BLaER1 (cell line): Measurements from ENCODE around the gene LHPP.

Source experiments
- H3K27ac ChIP-seq: shearing (Covaris generic); formaldehyde crosslinking; 2 replicates; pipeline ENCODE4 v1.8.1; 2022
- H3K27me3 ChIP-seq: shearing (Covaris generic); formaldehyde crosslinking; 2 replicates; pipeline ENCODE4 v1.8.1; 2022
- H3K36me3 ChIP-seq: shearing (Covaris generic); formaldehyde crosslinking; 2 replicates; pipeline ENCODE4 v1.8.1; 2022
- H3K4me1 ChIP-seq: shearing (Covaris generic); formaldehyde crosslinking; 2 replicates; pipeline ENCODE4 v1.8.1; 2022
- H3K4me2 ChIP-seq: shearing (Covaris generic); formaldehyde crosslinking; 2 replicates; pipeline ENCODE4 v1.8.1; 2022
- H3K4me3 ChIP-seq: shearing (Covaris generic); formaldehyde crosslinking; 2 replicates; pipeline ENCODE4 v1.8.1; 2022
- H3K9ac ChIP-seq: shearing (Covaris generic); formaldehyde crosslinking; 2 replicates; pipeline ENCODE4 v1.8.1; 2022
- H3K9me3 ChIP-seq: shearing (Covaris generic); formaldehyde crosslinking; 2 replicates; pipeline ENCODE4 v1.8.1; 2022
- H4K20me1 ChIP-seq: shearing (Covaris generic); formaldehyde crosslinking; 2 replicates; pipeline ENCODE4 v1.8.1; 2022
- Cebpa-rat ChIP-seq: shearing (Covaris generic); IDR thresholded peaks from 2 replicates; pipeline ENCODE4 v1.8.1; 2022

LHPP gene

GRCh38 chr10:124602121-124602561 lies 140.5 kb downstream of the LHPP start:
- H3K27ac ChIP-seq, result peak overlapping the region; percentile 94
- no peak for TF ChIP-seq Cebpa-rat
- no peaks in the 10 kb centered on the region for H3K36me3 ChIP-seq
- H3K27me3 ChIP-seq, result no peaks in the 10 kb centered on the region
- H3K4me2 ChIP-seq, result peak overlapping the region; percentile 92
- H3K9me3 ChIP-seq, result no peaks in the 10 kb centered on the region
- H3K4me3 ChIP-seq, result peak overlapping the region; percentile 54
- peaks cover 100% of the 10 kb centered on the region for H3K4me1 ChIP-seq
- peak overlapping the region; percentile 78 for H3K9ac ChIP-seq
- peaks cover 29% of the 10 kb centered on the region for H4K20me1 ChIP-seq

GRCh38 chr10:124602646-124603365 lies 141.2 kb downstream of the LHPP start:
- peak overlapping the region; percentile 78 for H3K9ac ChIP-seq
- peak overlapping the region; percentile 54; the same call in 1 of the 2 replicates for H3K4me3 ChIP-seq
- H3K4me2 ChIP-seq, result peak overlapping the region; percentile 92
- H4K20me1 ChIP-seq, result peaks cover 33% of the 10 kb centered on the region
- 0 out of 2 replicates have a peak, but pooled peaks cover 4% of the 10 kb centered on the region for H3K27me3 ChIP-seq
- H3K4me1 ChIP-seq, result peaks cover 100% of the 10 kb centered on the region
- no peaks in the 10 kb centered on the region for H3K9me3 ChIP-seq
- peak overlapping the region; percentile 94 for H3K27ac ChIP-seq
- H3K36me3 ChIP-seq, result no peaks in the 10 kb centered on the region
- TF ChIP-seq Cebpa-rat, result no peak

- Histone ChIP-seq H3K4me3 (no peak overlapping the region; the same call in 1 of the 2 replicates), H3K27ac (peak overlapping the region; percentile 94), H3K36me3 (no peaks in the 10 kb centered on the region), H3K4me2 (peak overlapping the region; percentile 92), H4K20me1 (peaks cover 41% of the 10 kb centered on the region), H3K9ac (peak overlapping the region; percentile 78), H3K27me3 (0 out of 2 replicates have a peak, but pooled peaks cover 4% of the 10 kb centered on the region), H3K9me3 (no peaks in the 10 kb centered on the region), H3K4me1 (peaks cover 100% of the 10 kb centered on the region)
- no peak for TF ChIP-seq Cebpa-rat
Observed at GRCh38 chr10:124603376-124604213, 142.0 kb downstream of the LHPP start.

- TF ChIP-seq Cebpa-rat, result no peak
- Histone ChIP-seq H3K27ac (peak overlapping the region; percentile 94), H3K36me3 (no peaks in the 10 kb centered on the region), H3K27me3 (0 out of 2 replicates have a peak, but pooled peaks cover 4% of the 10 kb centered on the region), H3K4me2 (peak overlapping the region; percentile 92), H3K9ac (peak overlapping the region; percentile 78), H4K20me1 (peaks cover 41% of the 10 kb centered on the region), H3K4me3 (peak overlapping the region; percentile 39), H3K4me1 (peaks cover 96% of the 10 kb centered on the region), H3K9me3 (no peaks in the 10 kb centered on the region)
Observed at GRCh38 chr10:124604214-124605000, 142.8 kb downstream of the LHPP start.

- Histone ChIP-seq H3K4me2 (peak overlapping the region; percentile 92), H3K27ac (peak overlapping the region; percentile 94)
Observed at GRCh38 chr10:124605001-124605370, 143.4 kb downstream of the LHPP start.

GRCh38 chr10:124605481-124605855 lies 143.8 kb downstream of the LHPP start:
- peaks cover 32% of the 10 kb centered on the region for H4K20me1 ChIP-seq
- H3K27ac ChIP-seq, result peak overlapping the region; percentile 94
- H3K9me3 ChIP-seq, result no peaks in the 10 kb centered on the region
- H3K4me3 ChIP-seq, result peak overlapping the region; percentile 48
- 0 out of 2 replicates have a peak, but pooled peaks cover 4% of the 10 kb centered on the region for H3K27me3 ChIP-seq
- no peaks in the 10 kb centered on the region for H3K36me3 ChIP-seq
- H3K4me1 ChIP-seq, result peaks cover 92% of the 10 kb centered on the region
- TF ChIP-seq Cebpa-rat, result no peak
- peak overlapping the region; percentile 78 for H3K9ac ChIP-seq
- H3K4me2 ChIP-seq, result peak overlapping the region; percentile 92

More at GRCh38 chr10:124605001-124605370, 143.4 kb downstream of the LHPP start:
- Histone ChIP-seq H3K9me3 (no peaks in the 10 kb centered on the region), H3K27me3 (0 out of 2 replicates have a peak, but pooled peaks cover 4% of the 10 kb centered on the region), H4K20me1 (peaks cover 37% of the 10 kb centered on the region), H3K4me1 (peaks cover 92% of the 10 kb centered on the region), H3K9ac (peak overlapping the region; percentile 78), H3K36me3 (no peaks in the 10 kb centered on the region), H3K4me3 (peak overlapping the region; percentile 39)
- no peak for TF ChIP-seq Cebpa-rat

GRCh38 chr10:124605856-124606812 lies 144.5 kb downstream of the LHPP start:
- Histone ChIP-seq H3K9ac (peak overlapping the region; percentile 58), H3K4me1 (peaks cover 90% of the 10 kb centered on the region), H3K9me3 (no peaks in the 10 kb centered on the region), H3K27ac (peak overlapping the region; percentile 80), H4K20me1 (peaks cover 29% of the 10 kb centered on the region; the same call in 1 of the 2 replicates), H3K4me3 (peak overlapping the region; percentile 48), H3K4me2 (peak overlapping the region; percentile 92), H3K36me3 (no peaks in the 10 kb centered on the region), H3K27me3 (0 out of 2 replicates have a peak, but pooled peaks cover 4% of the 10 kb centered on the region)
- TF ChIP-seq Cebpa-rat, result no peak

GRCh38 chr10:124606822-124607221 lies 145.2 kb downstream of the LHPP start:
- peak overlapping the region; percentile 80 for H3K27ac ChIP-seq
- no peaks in the 10 kb centered on the region for H3K9me3 ChIP-seq
- H4K20me1 ChIP-seq, result peaks cover 36% of the 10 kb centered on the region
- peaks cover 90% of the 10 kb centered on the region for H3K4me1 ChIP-seq
- TF ChIP-seq Cebpa-rat, result no peak
- H3K9ac ChIP-seq, result peak overlapping the region; percentile 58
- 0 out of 2 replicates have a peak, but pooled peaks cover 4% of the 10 kb centered on the region for H3K27me3 ChIP-seq
- H3K4me2 ChIP-seq, result peak overlapping the region; percentile 92
- no peaks in the 10 kb centered on the region for H3K36me3 ChIP-seq
- H3K4me3 ChIP-seq, result peak overlapping the region; percentile 48
